ENCODE measurements around the gene MAGI2. TPM values are rescaled to one million over a fixed set of nuclear protein-coding genes. Genes with fewer than 3 reads are reported as not detected.
"Not testable (repeated sequence)": the region's sequence is repeated elsewhere in the genome, so short reads cannot be mapped to it uniquely, and the experiment has no call there.

MAGI2 gene
- total RNA-seq, 1 experiment from 2014 or later = 0.34 TPM

- ChIA-PET POLR2A (ENCODE audit: low non-redundant PET) (no interaction called here), CTCF (no interaction called here)
- no peak for DNase-seq (ENCODE audit: low spot score)
- intact Hi-C loops (cut with micrococcal nuclease; ENCODE audit: unreplicated experiment) = no loop called here
- no TSS peak for BruUV-seq (replicated peaks)
- Histone ChIP-seq H3K9me3 (ENCODE audit: low read depth, low read length, poor library complexity, severe bottlenecking) (no peaks in the 10 kb centered on the region), H3K27ac (ENCODE audit: low read depth, low read length, poor library complexity, severe bottlenecking) (no peak overlapping the region), H3K27me3 (replicated peaks; ENCODE audit: insufficient read depth, low read depth, low read length, poor library complexity) (no peaks in the 10 kb centered on the region), H3K4me1 (ENCODE audit: insufficient read depth, low read length, poor library complexity, severe bottlenecking) (no peaks in the 10 kb centered on the region), H3K36me3 (ENCODE audit: insufficient read depth, low read length, poor library complexity, severe bottlenecking) (no peaks in the 10 kb centered on the region), H3K4me3 (ENCODE audit: low read depth, low read length, poor library complexity, severe bottlenecking) (no peak overlapping the region)
- TF ChIP-seq CTCF (conservative IDR thresholded peaks at IDR 0.05; ENCODE audit: low read depth, low read length) (no peak), EZH2 (IDR thresholded peaks at IDR 0.05; ENCODE audit: borderline replicate concordance, low read depth, low read length, poor library complexity, severe bottlenecking) (no peak)
Observed at GRCh38 chr7:79078273-79078672, 375.2 kb downstream of the MAGI2 start.

- H3K4me3 ChIP-seq (ENCODE audit: low read depth, low read length, poor library complexity, severe bottlenecking); H3K9me3 ChIP-seq (ENCODE audit: low read depth, low read length, poor library complexity, severe bottlenecking); H3K27ac ChIP-seq (ENCODE audit: low read depth, low read length, poor library complexity, severe bottlenecking); H3K27me3 ChIP-seq (replicated peaks; ENCODE audit: insufficient read depth, low read depth, low read length, poor library complexity); intact Hi-C loops (cut with micrococcal nuclease; ENCODE audit: unreplicated experiment); CTCF ChIA-PET; POLR2A ChIA-PET (ENCODE audit: low non-redundant PET); BruUV-seq (replicated peaks); H3K4me1 ChIP-seq (ENCODE audit: insufficient read depth, low read length, poor library complexity, severe bottlenecking); DNase-seq (ENCODE audit: low spot score); H3K36me3 ChIP-seq (ENCODE audit: insufficient read depth, low read length, poor library complexity, severe bottlenecking): not testable (repeated sequence)
Observed at GRCh38 chr7:79071187-79071586, 382.3 kb downstream of the MAGI2 start.

GRCh38 chr7:79064187-79064823, 389.2 kb downstream of the MAGI2 start:
- DNase-seq (ENCODE audit: low spot score) = no peak
- Histone ChIP-seq H3K27me3 (replicated peaks; ENCODE audit: insufficient read depth, low read depth, low read length, poor library complexity) (no peaks in the 10 kb centered on the region), H3K27ac (ENCODE audit: low read depth, low read length, poor library complexity, severe bottlenecking) (no peak overlapping the region), H3K9me3 (ENCODE audit: low read depth, low read length, poor library complexity, severe bottlenecking) (no peaks in the 10 kb centered on the region), H3K36me3 (ENCODE audit: insufficient read depth, low read length, poor library complexity, severe bottlenecking) (no peaks in the 10 kb centered on the region), H3K4me1 (ENCODE audit: insufficient read depth, low read length, poor library complexity, severe bottlenecking) (no peaks in the 10 kb centered on the region), H3K4me3 (ENCODE audit: low read depth, low read length, poor library complexity, severe bottlenecking) (no peak overlapping the region)
- CTCF ChIA-PET = no interaction called here
- intact Hi-C loops (cut with micrococcal nuclease; ENCODE audit: unreplicated experiment) = no loop called here
- TF ChIP-seq CTCF (conservative IDR thresholded peaks at IDR 0.05; ENCODE audit: low read depth, low read length) (no peak), EZH2 (IDR thresholded peaks at IDR 0.05; ENCODE audit: borderline replicate concordance, low read depth, low read length, poor library complexity, severe bottlenecking) (no peak)
- no TSS peak for BruUV-seq (replicated peaks)
- POLR2A ChIA-PET (ENCODE audit: low non-redundant PET) = no interaction called here

GRCh38 chr7:79063019-79063698, 390.3 kb downstream of the MAGI2 start:
- CTCF ChIA-PET = no interaction called here
- no peak for DNase-seq (ENCODE audit: low spot score)
- POLR2A ChIA-PET (ENCODE audit: low non-redundant PET) = no interaction called here

More at GRCh38 chr7:79063019-79063698, 390.3 kb downstream of the MAGI2 start:
- no peak overlapping the region for H3K4me3 ChIP-seq (ENCODE audit: low read depth, low read length, poor library complexity, severe bottlenecking)
- no peaks in the 10 kb centered on the region for H3K27me3 ChIP-seq (replicated peaks; ENCODE audit: insufficient read depth, low read depth, low read length, poor library complexity)
- no peaks in the 10 kb centered on the region for H3K36me3 ChIP-seq (ENCODE audit: insufficient read depth, low read length, poor library complexity, severe bottlenecking)
- intact Hi-C loops (cut with micrococcal nuclease; ENCODE audit: unreplicated experiment) = no loop called here
- BruUV-seq (replicated peaks) = no TSS peak
- no peaks in the 10 kb centered on the region for H3K9me3 ChIP-seq (ENCODE audit: low read depth, low read length, poor library complexity, severe bottlenecking)
- H3K4me1 ChIP-seq (ENCODE audit: insufficient read depth, low read length, poor library complexity, severe bottlenecking) = no peaks in the 10 kb centered on the region
- no peak overlapping the region for H3K27ac ChIP-seq (ENCODE audit: low read depth, low read length, poor library complexity, severe bottlenecking)
- no peak for TF ChIP-seq EZH2 (IDR thresholded peaks at IDR 0.05; ENCODE audit: borderline replicate concordance, low read depth, low read length, poor library complexity, severe bottlenecking)
- TF ChIP-seq CTCF (conservative IDR thresholded peaks at IDR 0.05; ENCODE audit: low read depth, low read length) = peak; percentile 44; the same call in 1 of the 2 replicates

Measured in A673 (cell line).